Breast epithelium (tissue), 3 donors: ENCODE results near the gene MAPK8.

ENCODE experiments used
- CTCF ChIP-seq, 3 donors: fragments of 450-650 bp; IDR thresholded peaks; one replicate each; pipeline ENCODE4 v1.5.1; 2016 to 2017; ENCODE audit warnings: antibody characterized with exemption in 3 of 3, mild to moderate bottlenecking in 3 of 3, moderate library complexity in 3 of 3
- POLR2AphosphoS5 ChIP-seq, 3 donors: sonication (generic); formaldehyde crosslinking; IDR thresholded peaks; one replicate each; pipeline ENCODE4 v1.6.1; 2017; ENCODE audit warnings: antibody characterized with exemption in 3 of 3

DNA sequence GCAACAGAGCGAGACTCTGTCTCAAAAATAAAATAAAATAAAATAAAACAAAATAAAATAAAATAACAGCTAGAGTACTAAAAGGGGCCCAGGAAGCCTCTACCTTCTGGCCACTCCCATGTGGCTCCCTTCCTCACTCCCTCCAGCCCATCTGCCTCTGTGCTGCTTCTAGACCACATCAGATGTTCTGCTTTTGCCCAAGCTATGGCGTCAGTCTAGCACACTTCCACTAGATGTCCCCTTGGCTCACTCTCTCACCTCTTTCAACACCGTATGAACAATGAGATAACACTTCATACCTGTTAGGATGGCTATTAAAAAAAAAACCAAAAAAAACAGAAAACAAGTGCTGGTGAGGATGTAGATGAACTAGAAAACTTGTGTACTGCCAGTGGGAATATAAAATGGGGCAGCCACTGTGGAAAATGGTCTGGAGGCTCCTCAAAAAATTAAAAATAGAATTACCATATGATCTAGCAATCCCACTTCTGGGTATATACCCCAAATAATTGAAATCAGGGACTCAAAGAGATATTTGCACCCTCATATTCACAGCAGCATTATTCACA lies 166.1 kb downstream of the MAPK8 start:
- TF ChIP-seq CTCF (IDR thresholded peaks at IDR 0.05), result no peak
- TF ChIP-seq POLR2AphosphoS5 (IDR thresholded peaks at IDR 0.05), result no peak
